Mononuclear cell (primary cell): ENCODE measurements around the gene ST8SIA5. TPM values are rescaled to one million over a fixed set of nuclear protein-coding genes. Genes with fewer than 3 reads are reported as not detected.
"Not testable (repeated sequence)": the region's sequence is repeated elsewhere in the genome, so short reads cannot be mapped to it uniquely, and the experiment has no call there.

Experiments
- H3K27me3 ChIP-seq: 2 replicates; pipeline ENCODE4 v1.6.0; 2011; ENCODE audit warnings: low read length, control low read depth; ENCODE audit not compliant: insufficient read depth
- H3K4me1 ChIP-seq: 2 replicates; pipeline ENCODE4 v1.5.1; 2011; ENCODE audit warnings: mild to moderate bottlenecking, low read length, control low read depth; ENCODE audit not compliant: insufficient read depth
- H3K4me3 ChIP-seq: 2 replicates; pipeline ENCODE4 v1.5.1; 2011; ENCODE audit warnings: mild to moderate bottlenecking, low read length, moderate library complexity
- H3K9me3 ChIP-seq: 2 replicates; pipeline ENCODE4 v1.5.1; 2011; ENCODE audit warnings: low read depth, mild to moderate bottlenecking, control low read depth, low read length
- total RNA-seq: library from RNA; depleted of rRNA; stranded (reverse); fragments of >200 nt; gene quantifications from one replicate; pipeline ENCODE4 v1.2.3, GENCODE V29; 2012

ST8SIA5 gene, protein sequence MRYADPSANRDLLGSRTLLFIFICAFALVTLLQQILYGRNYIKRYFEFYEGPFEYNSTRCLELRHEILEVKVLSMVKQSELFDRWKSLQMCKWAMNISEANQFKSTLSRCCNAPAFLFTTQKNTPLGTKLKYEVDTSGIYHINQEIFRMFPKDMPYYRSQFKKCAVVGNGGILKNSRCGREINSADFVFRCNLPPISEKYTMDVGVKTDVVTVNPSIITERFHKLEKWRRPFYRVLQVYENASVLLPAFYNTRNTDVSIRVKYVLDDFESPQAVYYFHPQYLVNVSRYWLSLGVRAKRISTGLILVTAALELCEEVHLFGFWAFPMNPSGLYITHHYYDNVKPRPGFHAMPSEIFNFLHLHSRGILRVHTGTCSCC
- total RNA-seq = under 0.01 TPM

GRCh38 chr18:46756559-46757201, at the start of gene ST8SIA5:
Gene ST8SIA5 (minus strand): TSS chr18:46757053. CDS start chr18:46756508, 545 bp downstream.
- no peak within 1 kb of the TSS for H3K4me3 ChIP-seq
- peaks cover 37% of the 10 kb centered on the region for H3K4me1 ChIP-seq
- H3K27me3 ChIP-seq = peaks cover 58% of the 10 kb centered on the region
- no peaks in the 10 kb centered on the region for H3K9me3 ChIP-seq

DNA sequence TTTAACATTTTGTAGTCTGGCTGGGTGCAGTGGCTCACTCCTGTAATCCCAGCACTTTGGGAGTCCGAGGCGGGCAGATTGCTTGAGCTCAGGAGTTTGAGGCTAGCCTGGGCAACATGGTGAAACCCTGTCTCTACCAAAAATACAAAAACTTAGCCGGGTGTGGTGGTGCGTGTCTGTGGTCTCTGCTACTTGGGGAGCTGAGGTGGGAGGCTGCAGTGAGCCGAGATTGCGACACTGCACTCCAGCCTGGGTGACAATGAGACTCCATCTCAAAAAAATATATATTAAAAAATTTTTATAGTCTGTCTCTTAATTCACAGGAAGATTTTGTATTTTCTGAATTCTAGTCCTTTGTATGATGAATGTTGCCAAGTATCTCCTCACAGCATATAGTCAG, 39.1 kb upstream of the ST8SIA5 start:
- H3K9me3 ChIP-seq, H3K4me3 ChIP-seq, H3K4me1 ChIP-seq, H3K27me3 ChIP-seq: not testable (repeated sequence)

DNA sequence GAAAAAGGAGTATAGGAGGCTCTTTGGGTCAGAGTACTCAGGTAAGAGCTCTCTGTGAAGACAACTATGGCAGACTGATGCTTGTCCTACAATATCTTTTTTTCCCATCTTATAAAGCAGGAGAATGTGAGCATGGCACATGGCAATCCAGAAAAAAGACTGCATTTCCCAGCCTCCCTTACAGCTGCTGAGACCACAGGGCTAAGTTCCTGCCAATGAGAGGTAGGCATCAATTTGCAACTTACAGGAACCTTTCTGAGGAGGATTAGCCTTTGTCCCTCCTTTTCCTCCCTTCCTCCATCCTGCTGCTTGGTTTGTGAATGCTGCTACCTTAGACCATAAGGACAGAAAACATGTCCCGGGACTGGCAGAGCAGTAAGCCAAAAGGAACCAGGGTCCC, 37.8 kb upstream of the ST8SIA5 start:
- H3K27me3 ChIP-seq = no peaks in the 10 kb centered on the region
- H3K4me1 ChIP-seq = no peaks in the 10 kb centered on the region
- no peak overlapping the region for H3K4me3 ChIP-seq
- no peaks in the 10 kb centered on the region for H3K9me3 ChIP-seq

DNA sequence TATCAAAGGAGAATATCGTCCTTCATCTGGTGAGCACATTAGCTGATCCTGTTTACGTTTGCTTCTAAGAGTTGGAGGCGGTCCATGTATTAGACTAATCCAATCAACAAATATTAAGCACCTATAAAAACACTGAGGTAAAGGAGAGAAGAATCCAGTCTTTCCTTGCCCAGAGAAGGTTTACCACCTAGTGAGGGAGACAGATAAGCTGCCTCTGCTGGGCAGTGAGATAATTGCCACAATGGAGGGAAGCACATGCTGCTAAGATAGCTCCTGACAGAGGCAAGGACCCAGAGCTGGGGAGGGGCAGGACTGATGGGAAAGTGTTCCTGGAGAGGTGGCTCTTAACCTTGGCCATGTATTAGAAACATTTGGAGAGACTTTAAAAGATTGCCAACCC, 36.7 kb upstream of the ST8SIA5 start:
- Histone ChIP-seq H3K4me1 (no peaks in the 10 kb centered on the region), H3K9me3 (no peaks in the 10 kb centered on the region), H3K27me3 (no peaks in the 10 kb centered on the region), H3K4me3 (no peak overlapping the region)

- no peaks in the 10 kb centered on the region for H3K4me1 ChIP-seq
These were observed 32.2 kb upstream of the ST8SIA5 start for GRCh38 chr18:46789088-46789487.

DNA sequence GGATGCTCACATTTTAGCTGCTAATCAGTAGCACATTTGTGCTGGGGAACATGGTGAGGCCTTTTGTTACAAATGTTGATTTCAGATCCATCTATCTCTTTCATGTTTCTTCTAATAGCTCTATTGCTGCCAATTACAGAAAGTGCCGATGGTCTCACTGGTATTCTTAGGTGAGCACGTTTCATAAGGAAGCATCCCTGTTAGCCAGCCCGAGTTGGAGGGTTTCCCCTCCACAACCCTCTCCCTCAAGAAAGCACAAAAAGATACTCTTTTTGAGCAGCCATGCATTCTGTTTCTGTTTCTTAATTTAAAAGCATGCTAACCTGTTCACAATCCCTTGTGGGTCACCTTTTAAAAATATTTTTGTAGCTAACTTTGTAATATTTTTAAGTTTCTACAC, 30.8 kb upstream of the ST8SIA5 start:
- H3K9me3 ChIP-seq = no peaks in the 10 kb centered on the region
- no peaks in the 10 kb centered on the region for H3K27me3 ChIP-seq
- H3K4me3 ChIP-seq = no peak overlapping the region
- H3K4me1 ChIP-seq = no peaks in the 10 kb centered on the region

More at GRCh38 chr18:46789088-46789487, 32.2 kb upstream of the ST8SIA5 start:
- H3K4me3 ChIP-seq = no peak overlapping the region
- no peaks in the 10 kb centered on the region for H3K27me3 ChIP-seq
- no peaks in the 10 kb centered on the region for H3K9me3 ChIP-seq

DNA sequence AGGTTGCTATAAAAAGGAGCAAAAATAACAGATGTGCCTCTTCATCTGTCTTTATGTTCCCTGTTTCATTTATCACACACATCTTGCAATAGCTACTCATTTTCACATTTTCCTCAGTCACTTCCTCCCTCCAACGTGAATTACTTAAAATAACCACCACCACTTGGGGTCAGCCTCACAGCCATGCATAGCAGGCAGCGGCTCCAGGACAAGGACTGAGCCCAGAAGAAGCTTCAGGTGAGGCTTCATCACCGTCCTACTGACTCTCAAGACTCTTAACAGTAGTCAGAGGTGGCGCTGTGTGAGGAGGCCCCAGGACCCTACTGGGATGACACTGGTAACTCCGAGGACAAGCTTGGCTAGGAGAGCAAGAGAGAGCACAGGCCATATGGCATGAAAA, 15.5 kb upstream of the ST8SIA5 start:
- no peaks in the 10 kb centered on the region for H3K9me3 ChIP-seq
- no peaks in the 10 kb centered on the region for H3K27me3 ChIP-seq
- peaks cover 6% of the 10 kb centered on the region for H3K4me1 ChIP-seq
- no peak overlapping the region for H3K4me3 ChIP-seq

DNA sequence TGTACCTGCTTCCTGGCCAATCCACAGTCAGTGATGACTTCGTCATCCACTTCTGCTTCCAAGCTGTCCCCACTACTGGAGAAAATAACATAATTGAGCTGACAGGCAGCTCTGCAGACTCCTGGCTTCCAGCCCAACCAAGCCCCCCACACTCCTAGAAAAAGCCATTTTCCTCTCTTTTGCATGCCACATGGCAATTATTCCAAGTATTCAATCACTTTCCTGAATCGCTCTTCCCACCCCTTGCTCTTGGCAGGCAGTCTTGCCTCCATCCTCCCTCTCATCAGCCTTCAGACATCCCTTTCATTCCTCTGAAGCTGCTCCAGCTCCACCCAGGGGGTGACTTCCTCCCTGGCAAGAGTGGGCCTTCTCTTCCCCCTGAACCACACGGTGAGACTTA, 14.3 kb upstream of the ST8SIA5 start:
- H3K9me3 ChIP-seq = no peaks in the 10 kb centered on the region
- no peak overlapping the region for H3K4me3 ChIP-seq
- peaks cover 2% of the 10 kb centered on the region for H3K27me3 ChIP-seq
- H3K4me1 ChIP-seq = peaks cover 6% of the 10 kb centered on the region

DNA sequence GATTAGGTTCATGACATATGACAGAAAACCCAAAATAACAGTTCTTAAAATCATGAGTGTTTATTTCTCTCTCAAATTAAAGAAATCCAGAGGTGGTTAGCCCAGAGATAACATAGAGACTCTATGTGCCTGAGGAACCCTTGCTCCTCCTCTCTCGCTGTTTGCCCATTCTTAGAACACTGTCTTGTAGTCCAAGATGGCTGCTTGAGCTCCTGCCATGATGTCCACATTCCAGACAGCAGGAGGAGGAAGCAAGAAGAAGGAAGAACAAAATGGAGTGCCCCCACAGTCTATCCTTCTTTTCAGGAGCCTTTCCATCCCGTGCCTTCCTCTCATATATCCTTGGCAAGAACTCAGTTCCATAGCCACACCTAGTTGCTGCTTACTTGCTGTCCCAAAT, 13.9 kb upstream of the ST8SIA5 start:
- Histone ChIP-seq H3K9me3 (no peaks in the 10 kb centered on the region), H3K27me3 (peaks cover 3% of the 10 kb centered on the region), H3K4me3 (no peak overlapping the region), H3K4me1 (peaks cover 6% of the 10 kb centered on the region)

DNA sequence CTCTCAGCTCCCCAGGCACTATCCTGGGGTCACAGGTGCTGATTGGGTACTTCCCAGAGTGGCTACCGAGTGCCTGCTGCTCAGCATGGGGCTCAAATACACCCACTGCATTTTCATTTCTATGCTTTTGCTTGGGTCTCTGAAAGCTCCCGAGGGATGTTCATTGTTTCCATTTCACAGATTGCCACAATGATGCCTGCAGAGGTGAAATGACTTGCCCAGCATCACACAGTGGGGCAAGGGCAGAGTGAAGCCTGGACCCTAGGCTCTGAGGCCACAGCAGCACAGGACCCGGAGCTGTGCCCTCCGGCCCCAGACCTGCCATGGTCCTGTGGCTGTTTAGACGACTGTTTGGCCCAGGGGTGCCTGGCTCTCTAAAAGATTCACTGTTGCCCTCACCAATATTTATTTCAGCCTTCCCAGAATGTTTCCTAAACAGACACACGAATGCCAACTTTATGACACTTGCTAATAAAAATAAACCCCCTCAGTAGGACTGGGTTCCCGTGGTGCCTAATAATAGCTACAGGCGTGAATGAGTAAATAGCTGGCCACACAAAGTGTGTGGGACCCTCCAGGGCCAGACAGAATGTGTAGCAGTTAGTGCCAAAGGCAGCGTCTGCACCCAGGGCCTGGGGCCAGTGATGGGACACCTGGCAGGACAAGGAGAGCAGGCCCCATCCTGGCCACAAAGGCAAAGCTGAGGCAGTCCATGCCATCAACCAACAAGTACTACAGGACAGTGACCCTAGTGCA, 11.5 kb upstream of the ST8SIA5 start:
- no peak overlapping the region for H3K4me3 ChIP-seq
- H3K4me1 ChIP-seq = peaks cover 6% of the 10 kb centered on the region
- H3K27me3 ChIP-seq = peaks cover 3% of the 10 kb centered on the region
- H3K9me3 ChIP-seq = no peaks in the 10 kb centered on the region

DNA sequence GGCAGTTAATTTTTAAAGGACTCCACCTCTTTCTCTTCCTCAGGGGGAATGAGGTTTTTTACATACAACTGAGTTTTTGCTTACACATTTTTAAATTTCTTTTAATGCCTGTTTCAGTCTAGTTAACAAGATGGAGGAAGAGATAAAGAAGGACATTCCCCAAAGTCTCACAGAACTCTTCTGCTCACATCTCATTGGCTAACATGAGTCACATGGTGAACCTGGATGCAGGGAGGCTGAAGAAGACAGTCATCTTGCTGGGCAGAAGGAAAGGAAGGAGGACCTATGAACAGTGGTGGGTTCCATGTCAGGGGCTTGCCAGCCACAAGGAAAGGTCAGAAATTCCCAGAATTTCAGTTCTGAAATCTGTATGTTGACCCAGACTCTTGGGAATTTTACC, 10.4 kb upstream of the ST8SIA5 start:
- Histone ChIP-seq H3K4me1 (peaks cover 6% of the 10 kb centered on the region), H3K27me3 (peaks cover 7% of the 10 kb centered on the region), H3K4me3 (no peak overlapping the region), H3K9me3 (no peaks in the 10 kb centered on the region)

- H3K27me3 ChIP-seq = peaks cover 24% of the 10 kb centered on the region
- no peaks in the 10 kb centered on the region for H3K9me3 ChIP-seq
- no peak overlapping the region for H3K4me3 ChIP-seq
- no peaks in the 10 kb centered on the region for H3K4me1 ChIP-seq
These were observed 7.7 kb upstream of the ST8SIA5 start for GRCh38 chr18:46764586-46764985.

GRCh38 chr18:46761059-46761769, 4.4 kb upstream of the ST8SIA5 start:
- Histone ChIP-seq H3K4me1 (peaks cover 17% of the 10 kb centered on the region), H3K9me3 (no peaks in the 10 kb centered on the region), H3K4me3 (no peak overlapping the region), H3K27me3 (peaks cover 50% of the 10 kb centered on the region)

GRCh38 chr18:46759890-46760289, 3.0 kb upstream of the ST8SIA5 start:
- peaks cover 61% of the 10 kb centered on the region for H3K27me3 ChIP-seq
- no peaks in the 10 kb centered on the region for H3K9me3 ChIP-seq
- H3K4me3 ChIP-seq = no peak overlapping the region
- peaks cover 31% of the 10 kb centered on the region for H3K4me1 ChIP-seq
